ENCODE results near the gene EXO1.
A peak's percentile ranks its signal among the peaks of the same experiment; 100 is the strongest.
"Not testable (repeated sequence)": the region's sequence is repeated elsewhere in the genome, so short reads cannot be mapped to it uniquely, and the experiment has no call there.

EXO1 gene

DNA sequence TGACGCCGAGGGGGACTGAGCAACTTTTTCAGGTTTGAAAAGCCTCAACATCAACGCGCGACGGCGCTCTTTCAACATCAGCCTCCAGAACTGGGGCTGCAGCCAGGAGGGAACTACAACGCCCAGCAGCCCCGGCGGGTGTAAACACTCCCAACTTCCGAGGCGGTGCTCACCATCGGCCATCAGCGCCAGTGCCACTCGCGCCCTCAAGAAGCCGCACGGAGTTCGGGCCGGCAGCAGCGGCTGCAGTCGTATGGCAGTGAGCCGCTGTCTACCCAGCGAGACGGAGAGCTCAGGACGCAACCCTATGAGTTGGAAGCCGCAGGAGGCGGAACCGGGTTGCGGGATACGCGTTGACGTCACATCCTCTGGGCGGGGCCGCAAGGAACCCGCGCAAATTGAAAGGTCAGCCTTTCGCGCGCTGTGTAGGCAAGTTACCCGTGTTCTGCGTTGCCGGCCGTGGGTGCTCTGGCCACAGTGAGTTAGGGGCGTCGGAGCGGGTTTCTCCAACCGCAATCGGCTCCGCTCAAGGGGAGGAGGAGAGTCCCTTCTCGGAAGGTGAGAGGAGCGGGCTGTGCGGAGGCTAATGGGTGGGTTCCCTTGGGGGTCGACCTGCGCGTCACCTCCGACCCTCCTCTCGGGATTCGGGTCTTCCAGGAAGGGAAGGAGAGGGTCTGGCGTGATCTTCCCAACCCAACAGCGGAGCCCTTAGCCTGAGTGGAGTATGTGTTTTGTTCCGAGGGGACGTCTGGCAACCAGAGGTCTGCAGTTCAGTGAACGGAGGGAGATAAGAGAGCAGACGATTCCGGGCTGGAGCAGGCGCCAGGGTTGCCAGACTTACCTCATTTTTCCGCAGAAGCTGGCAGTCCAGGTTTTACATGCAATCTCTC, at the start of gene EXO1:
TSS of gene EXO1 (plus strand) at position 409 of the 890 bp plus-strand sequence. CDS start 2,222 bp downstream, outside the sequence.
- DNase-seq = peak; percentile 81

DNA sequence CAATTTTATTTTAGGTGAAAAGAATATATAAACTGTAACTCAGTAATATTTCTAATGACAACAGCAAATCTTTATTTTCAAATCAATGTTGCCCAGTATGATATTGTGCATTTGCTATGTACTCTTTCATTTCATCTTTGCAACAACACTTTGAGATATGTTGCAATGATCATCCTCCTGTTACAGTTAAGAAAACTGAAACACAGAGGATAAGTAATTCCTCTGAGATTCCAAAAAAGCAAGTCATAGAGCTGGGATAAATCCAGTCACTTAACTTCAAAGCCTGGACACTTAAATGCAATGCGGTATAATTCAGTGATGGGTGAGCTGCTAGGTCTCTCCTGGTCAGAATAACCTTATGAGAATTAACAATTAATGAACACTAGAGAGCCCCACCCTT, 48.6 kb upstream of the EXO1 start:
- DNase-seq = no peak

DNA sequence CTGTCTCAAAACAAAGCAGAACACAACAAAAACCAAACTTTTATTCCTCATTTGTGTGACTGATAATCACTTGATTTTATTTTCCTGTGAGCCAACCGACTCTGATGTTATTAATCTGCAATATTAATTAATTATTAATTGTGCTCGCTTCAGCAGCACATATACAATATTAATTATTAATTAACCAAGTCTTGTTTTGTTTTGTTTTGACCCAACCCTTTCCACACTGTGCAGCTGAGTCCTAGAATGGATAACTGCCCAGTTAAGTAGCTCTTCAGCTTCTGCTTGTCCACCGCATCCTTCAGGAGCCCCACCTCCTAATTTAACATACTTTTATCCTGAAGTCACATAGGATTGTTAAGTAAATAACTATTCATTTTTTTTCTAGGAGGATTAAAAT, 47.4 kb upstream of the EXO1 start:
- DNase-seq = no peak

DNA sequence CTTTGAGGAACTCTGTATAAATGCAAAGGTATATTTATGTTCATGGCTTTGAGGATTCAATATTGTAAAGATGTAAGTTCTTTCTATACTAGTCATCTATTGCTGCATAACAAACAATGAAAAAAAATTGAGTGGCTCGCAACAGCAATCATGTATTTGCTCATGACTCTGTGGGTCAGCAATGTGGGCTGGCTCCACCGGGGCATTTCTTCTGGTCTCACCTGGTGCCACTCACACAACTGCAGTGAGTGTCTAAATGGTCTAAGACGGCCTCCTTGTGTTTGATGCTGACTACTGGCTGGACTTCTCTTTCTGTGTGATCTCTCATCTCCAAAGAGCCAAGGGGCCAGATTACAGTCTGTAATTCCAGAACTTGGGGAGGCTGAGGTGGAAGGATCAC, 45.1 kb upstream of the EXO1 start:
- DNase-seq = no peak

DNA sequence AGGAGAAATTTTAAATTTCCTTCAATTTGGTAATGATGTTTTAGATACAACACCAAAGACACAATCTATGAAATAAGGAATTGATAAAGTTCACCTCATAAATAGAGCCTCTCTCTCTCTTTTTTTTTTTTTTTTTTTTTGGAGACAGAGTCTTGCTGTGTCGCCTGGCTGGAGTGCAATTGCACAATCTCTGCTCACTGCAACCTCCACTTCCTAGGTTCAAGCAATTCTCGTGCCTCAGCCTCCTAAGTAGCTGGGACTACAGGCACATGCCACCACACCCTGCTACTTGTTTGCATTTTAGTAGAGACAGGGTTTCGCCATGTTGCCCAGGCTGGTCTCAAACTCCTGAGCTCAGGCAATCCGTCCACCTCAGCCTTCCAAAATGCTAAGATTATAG, 43.3 kb upstream of the EXO1 start:
- not testable (repeated sequence) for DNase-seq

DNA sequence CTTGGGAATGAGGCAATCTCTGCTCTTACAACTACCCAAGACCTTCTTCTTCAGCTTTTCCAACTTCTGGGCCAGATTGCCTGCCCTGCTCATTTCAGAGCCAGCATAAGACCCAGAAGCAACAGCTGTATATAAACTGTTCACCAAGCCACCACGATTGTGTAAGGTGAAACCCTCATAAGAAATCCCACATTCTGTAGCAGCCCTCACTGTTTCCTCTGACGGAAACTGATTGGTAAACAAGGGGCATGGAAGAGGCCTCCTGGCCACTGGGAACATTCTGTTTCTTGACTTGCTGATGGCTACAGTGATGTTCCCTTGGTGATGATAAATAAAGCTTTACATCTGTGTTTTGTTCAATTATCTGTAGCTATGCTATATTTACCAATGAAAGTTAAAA, 39.7 kb upstream of the EXO1 start:
- no peak for DNase-seq

DNA sequence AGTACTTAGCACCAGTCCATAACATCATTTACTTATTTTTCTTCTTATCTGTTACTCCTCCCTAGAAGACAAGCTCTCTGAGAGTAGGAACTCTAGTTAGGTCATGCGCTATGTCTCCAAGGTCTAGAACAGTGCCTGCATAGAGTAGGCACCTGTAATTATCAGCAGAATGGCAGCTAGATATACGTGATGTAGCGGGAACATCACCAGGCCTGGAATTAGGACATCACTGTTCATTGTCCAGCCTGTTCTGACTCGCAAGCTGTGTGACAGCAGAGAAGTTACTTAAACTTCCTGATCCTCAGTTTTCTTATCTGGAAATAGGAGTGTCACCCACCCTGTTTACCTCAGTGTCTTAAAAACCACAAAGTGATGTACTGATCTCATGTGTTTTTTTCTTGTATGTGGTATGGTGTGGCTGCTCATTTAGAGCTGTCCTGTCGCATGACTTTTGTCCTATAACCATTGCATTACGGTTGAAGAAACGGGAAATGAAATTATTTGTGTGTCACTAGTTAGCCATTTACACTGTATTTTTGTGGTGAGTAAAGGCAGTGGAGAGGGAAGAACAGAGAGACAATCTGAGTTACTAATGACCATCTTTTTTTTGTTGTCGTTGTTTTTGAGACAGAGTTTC, 37.1 kb upstream of the EXO1 start:
- no peak for DNase-seq

DNA sequence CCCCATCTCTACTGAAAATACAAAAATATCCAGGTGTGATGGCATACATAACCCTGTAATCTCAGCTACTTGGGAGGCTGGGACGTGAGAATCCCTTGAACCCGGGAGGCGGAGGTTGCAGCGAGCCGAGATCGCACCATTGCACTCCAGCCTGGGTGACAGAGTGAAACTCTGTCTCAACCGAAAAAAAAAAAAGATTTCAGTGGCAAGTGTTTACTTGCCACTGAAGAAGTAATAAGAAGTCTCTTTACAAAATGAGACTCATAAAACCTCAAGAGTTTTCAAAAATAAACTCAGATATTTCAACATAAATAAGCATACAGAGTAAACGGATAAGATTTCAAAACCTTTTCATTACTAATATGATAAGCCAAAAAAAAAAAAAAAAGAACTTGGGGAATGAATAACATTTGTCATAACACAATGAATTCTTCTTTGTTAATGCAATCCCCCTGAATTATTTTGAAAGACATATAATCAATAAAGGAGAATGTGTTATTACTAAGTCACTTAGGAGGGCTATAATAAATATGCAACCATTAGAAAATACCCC, 34.2 kb upstream of the EXO1 start:
- DNase-seq = no peak

DNA sequence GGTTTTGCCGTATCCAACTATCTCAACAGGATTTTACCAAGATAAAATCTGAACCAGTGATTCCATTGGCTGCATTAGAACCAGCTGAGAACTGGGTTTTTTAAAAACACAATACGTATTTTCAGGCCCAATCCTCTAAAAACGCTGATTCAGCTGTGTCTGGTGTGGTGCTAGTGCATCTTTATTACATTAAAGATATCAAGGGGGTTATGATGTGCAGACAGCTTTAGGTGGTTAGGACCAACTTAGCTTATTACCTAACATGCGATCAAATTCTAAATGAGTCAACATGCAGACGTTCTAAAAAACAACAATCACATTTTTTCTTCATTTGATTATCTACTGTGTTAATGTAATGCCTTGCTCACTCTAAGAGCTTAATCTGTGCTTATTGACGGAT, 32.0 kb upstream of the EXO1 start:
- no peak for DNase-seq

DNA sequence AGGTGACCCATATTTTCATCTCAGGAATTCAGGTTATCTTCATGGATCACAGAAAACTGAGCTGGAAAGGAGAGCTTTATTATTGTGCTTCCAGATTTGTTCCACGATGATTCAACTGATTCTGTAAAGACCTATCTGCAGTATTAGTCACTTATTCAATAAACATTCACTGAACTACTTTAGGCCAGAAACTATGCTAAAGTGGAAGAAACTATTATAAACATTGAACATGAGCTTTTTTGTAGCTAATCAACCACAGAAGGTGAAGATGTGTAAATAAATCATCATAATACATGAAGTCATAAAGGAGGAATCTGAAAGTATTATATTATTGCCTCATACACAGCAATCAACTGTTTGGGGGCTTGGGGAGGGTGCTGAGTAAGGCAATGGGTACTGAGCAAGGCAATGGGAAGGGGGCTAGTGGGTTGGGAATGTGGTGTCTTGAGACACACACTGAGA, 30.6 kb upstream of the EXO1 start:
- DNase-seq = no peak

DNA sequence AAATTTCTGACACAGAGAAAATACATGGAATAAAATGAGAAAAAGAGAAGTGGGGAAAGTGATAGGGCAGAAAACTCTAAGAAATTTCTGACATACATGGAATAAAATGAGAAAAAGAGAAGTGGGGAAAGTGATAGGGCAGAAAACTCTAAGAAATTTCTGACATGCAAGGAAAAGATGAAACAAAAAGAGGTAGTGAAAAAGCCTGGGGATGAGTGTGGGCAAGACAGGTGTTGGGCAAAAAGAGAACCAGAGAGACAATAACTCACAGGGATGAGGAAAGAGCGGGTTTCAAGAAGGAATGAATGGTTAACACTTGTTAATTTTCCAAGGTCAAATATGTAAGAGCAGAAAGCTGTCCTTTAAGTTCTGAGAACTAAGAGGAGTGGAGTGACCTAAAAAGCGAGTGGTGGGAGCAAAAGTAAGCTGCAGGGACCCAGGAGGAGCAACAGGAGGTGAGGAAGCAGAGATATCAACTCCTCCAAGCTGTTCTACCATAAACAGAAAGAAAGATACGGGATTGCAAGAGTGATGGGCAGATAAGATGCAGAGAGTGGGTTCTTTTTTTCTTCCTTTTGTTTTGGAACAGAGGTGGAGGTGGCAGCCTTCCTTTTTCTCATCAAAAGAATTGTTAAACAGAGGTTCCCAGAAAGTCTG, 29.9 kb upstream of the EXO1 start:
- DNase-seq = no peak

DNA sequence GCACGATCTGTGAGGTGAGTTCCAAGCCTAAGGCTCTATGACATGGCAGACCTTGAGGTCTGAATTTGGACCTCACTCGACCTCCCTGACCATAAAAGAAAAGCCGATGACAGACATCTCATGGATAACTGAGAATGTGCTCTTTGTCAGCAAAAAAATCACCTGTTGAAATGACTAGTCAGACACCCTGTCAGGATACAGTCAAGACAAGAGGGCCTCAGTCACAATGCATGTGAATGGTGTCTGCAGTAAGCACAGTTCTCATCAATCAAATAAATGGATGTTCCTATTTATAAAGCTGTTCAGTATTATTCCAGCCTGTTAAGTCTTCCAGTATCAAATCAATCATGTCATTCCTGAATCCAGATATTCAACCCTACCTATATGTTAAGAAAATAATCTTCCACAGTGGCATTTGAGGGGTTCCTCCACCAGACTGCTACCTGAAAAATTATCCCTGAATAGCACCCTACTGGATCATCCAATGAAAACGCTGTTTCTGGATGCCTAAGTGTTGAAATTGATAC, 28.6 kb upstream of the EXO1 start:
- DNase-seq = no peak

DNA sequence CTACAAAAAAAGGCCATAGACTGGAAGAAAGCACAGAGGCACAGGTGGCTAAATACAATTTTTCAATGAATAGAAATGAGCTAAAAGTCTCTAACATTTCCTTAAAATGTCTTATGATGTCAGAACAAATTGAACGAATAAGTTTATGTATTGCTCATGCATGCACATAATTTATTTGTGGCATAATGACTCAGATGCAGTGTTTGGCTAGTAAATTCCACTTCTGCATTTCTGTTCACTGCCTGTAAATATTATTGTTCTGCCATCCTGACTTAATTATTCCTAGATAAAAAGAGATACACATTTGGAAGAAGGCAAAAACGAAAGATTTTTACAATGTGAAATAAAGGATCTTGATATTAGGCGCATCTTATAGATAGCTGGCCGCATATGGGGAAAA, 26.6 kb upstream of the EXO1 start:
- no peak for DNase-seq

DNA sequence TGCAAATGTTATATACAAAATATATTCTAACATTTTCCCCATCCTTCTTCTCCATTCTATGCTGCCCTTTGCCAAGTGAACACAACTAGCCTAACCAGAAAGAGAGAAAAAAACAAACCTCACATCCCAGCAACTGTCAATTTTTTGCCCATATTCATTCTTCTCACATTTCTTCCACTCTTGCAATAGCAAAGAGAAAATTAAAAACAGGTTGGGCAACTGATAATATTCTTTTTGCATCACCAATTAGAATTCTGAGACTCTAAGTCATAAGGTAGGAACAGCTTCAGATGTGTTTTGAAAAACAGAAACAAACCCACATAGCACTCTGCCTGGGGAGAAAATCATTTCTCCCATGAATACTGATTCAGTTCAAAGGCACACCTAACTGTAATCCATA, 25.2 kb upstream of the EXO1 start:
- no peak for DNase-seq

DNA sequence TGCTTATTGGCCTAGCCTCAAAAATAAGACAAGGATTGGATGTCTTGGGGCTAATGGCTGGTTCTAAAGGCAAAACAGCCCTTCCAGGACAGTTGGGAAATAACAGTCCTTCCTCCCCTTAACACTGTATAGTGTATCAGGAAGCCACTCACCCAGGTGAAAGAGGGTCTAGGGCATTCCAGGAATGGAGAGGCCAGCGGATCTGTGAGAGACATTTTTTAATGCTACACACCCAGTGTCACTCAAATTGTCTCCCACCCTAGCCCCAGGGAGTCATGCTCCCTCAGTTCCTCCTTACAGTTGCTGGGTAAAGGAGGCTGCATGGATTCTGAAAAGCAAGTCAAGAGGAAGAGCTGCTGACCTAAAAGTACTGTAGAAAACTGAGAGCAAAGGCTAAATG, 24.1 kb upstream of the EXO1 start:
- no peak for DNase-seq

DNA sequence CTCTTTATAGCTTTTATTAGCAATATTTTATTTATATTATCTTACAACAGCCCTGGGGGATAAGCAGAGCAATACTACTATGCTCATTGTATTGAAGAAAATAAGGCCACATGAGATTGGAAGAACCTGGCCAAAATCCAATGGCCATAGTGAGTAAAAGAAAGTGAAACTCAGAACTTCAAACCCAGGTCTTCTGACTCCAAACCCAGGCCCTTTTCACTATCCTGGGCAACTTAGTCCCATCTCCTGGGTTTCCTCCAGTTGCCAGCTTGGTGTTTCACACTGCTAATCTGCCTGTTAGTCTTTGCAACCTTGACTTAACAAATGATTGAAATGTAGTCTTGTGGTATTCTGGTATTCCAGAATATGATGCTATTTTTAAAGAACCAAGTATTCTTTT, 22.4 kb upstream of the EXO1 start:
- DNase-seq = no peak

DNA sequence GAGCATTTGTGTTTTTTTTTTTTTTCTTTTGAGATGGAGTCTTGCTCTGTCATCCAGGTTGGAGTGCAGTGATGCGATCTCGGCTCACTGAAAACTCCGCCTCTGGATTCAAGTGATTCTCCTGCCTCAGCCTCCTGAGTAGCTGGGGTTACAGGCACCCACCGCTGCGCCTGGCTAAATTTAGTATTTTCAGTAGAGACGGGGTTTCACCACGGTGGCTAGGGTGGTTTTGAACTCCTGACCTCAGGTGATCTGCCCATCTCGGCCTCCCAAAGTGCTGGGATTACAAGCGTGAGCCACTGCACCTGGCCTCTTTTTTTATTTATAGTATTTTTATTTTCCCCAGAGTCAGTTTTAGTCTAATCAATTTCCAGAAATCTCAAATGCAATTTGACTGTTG, 21.4 kb upstream of the EXO1 start:
- DNase-seq = not testable (repeated sequence)

DNA sequence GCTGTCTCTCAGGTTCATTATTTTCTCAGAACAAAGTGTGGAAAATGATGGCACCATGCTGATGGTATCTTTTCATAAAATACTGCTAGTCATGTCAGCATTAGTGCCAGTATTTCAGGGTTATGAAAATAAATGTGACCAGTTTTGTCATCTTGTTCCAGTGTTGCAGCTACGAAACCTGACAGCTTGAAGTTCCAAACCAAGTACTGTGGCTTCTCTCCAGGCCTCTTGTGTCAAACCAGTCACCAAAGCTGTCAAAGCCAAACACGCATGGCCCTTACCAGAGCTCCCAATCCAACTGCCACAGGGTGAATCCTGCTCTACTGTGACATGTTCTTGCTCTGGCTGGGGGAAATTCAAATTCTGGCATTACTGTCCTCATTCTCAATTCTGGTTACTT, 20.7 kb upstream of the EXO1 start:
- DNase-seq = no peak

DNA sequence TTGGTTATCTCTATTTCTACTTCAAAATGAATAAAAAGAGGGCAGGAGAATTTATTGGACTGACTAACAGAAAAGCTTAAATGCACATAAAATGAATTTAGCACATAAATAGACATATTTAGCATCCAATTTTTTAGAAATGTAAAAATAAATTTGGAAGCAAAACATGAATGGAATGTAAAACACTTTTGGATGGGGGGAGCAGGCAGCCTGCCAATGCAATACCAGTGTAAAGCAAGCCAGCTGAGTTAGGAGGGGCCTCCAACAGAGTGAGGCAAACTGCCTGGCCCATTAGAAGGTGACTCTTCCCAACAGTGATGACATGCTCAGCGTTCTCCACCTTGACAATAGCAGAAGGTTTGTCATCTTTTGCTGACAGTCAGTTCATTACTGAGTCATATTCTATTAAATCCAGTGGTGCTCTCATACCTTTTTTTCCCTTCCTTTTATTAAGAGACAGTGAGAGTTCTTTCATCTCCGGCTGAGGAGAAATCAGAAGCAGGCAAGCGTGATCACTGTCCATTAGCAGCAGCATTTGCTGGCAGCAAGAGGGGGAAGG, 19.5 kb upstream of the EXO1 start:
- DNase-seq = no peak

DNA sequence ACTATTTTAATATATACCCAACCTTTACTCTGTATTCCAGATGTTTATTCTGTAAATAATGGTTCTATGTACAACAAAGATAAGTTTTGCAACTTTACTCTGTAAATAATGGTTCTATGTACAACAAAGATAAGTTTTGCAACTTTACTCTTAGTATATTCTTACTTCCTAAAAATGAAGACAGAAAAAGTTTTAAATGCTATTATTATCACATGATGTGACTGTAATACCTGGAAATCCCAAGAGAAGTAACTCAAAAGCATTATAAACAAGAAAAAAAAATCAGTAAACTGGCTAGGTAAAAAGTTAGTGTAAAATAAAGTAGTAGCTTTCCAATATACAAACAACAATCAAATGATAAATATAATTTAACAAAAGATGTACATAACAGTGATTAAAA, 18.5 kb upstream of the EXO1 start:
- no peak for DNase-seq

DNA sequence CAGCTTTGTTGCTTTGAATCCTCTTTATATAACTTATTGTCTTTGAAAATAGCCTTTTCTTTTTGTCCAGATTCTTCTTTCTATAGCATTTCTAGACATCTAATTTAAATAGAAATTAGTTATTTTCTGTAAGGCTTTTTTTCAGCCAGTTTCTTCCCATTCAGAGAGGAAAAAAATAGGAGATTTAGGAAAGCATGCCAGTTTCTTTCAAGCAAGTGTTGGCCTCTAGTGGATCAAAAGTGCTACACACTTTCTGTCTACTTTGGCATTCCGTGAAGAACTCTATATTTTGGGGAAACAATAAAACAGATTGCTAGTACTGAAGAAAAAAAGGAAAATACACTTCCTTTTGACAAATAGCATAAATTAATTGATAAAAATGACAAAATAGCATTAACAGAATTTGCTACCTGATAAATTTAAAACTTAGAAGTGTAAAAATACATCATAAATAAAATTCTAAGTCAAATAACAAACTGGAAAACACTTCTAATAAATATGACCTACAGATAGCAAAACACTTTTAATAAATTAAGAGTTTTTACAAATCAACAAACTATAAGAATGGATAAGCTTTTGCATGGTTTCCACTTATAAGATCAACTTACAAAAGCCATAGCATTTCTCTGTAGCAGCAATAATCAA, 13.1 kb upstream of the EXO1 start:
- DNase-seq = no peak

DNA sequence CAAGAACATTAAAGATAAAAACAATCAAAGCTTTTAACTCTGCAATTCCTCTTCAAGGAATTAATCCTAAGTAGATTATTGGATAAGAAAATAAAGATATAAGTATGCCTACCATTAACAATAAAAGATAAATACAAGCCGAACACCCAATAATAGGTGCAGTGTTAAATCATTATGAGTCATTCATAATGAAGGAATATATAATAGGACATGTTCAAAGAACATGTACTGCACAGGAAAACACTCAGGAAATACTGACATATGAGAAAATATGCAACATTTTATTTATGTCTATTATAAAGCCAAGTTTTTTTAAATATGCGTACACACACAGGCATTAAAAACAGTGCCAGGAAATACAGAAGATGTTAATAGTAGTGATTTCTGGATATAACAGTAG, 11.1 kb upstream of the EXO1 start:
- DNase-seq = no peak

DNA sequence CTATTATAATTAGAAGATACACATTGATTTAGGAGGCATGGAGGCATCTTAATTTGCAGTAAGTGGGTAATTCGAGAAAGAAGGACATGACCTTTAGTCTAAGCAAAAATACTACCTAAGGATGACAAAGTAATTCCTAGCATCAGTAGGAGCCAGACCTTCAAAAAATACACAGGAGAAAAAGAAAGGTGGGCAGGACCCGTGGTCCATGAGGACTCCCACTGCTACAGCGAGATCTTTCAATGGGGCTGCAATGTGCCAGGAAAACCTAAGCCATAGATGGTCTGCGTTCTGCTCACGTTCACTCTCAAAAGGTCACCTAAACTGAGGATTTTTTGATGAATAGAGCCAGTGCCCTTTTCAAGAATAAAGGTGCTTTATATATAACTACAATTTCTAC, 10.6 kb upstream of the EXO1 start:
- no peak for DNase-seq
